K562 (cell line): ENCODE measurements around the gene DENND5B.

ENCODE experiments used
- ELF4 ChIP-seq: fragments of 450-650 bp; formaldehyde crosslinking; IDR thresholded peaks from 2 replicates; pipeline ENCODE4 v1.4.0; 2022; ENCODE audit warnings: missing genetic modification characterization
- GTF3C2 ChIP-seq: IDR thresholded peaks from 3 replicates; pipeline ENCODE4 v1.6.1; 2011; ENCODE audit warnings: borderline replicate concordance, mild to moderate bottlenecking, moderate library complexity; ENCODE audit not compliant: insufficient read length; ENCODE audit errors: extremely low read depth

- TF ChIP-seq ELF4 (CRISPR knock-in tag) (no peak), GTF3C2 (no peak)
These were observed 63.9 kb downstream of the DENND5B start for GRCh38 chr12:31527083-31527482.
